Right lobe of liver (tissue), 4 donors: ENCODE results near the gene PTPRN2.

ENCODE experiments used
- POLR2A ChIP-seq: fragments of 450-650 bp; IDR thresholded peaks from one replicate; pipeline ENCODE4 v1.6.1; 2017; ENCODE audit warnings: antibody characterized with exemption, mild to moderate bottlenecking
- TF ChIP-seq, protein P1 (sequence below), 4 donors: fragments of 200-600 bp in 3 of 4; fragments of 450-650 bp in 1 of 4; IDR thresholded peaks; one replicate each; pipeline versions ENCODE4 v1.5.1 to v1.8.0; 2016 to 2022; ENCODE audit warnings: antibody characterized with exemption in 4 of 4, mild to moderate bottlenecking in 2 of 4
- donor health status: DM: no; HTN: no; CAD: no.
- donor health status: DM: no; HTN: no; CAD: no.
- donor health status: DM: no; HTN: yes; CAD: no.

DNA sequence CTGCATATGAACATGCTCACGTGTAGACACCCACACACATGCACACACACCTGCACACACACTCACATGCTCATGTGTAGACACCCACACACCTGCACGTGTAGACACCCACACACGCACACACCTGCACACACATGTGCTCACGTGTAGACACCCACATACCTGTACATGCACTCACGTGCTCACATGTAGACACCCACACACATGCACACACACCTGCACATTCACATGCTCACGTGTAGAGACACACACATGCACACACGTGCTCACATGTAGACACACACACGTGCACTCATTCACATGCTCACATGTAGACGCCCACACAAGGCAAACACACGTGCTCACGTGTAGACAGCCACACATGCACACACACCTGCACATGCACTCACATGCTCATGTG, 275.8 kb downstream of the PTPRN2 start:
- TF ChIP-seq, protein P1, sequence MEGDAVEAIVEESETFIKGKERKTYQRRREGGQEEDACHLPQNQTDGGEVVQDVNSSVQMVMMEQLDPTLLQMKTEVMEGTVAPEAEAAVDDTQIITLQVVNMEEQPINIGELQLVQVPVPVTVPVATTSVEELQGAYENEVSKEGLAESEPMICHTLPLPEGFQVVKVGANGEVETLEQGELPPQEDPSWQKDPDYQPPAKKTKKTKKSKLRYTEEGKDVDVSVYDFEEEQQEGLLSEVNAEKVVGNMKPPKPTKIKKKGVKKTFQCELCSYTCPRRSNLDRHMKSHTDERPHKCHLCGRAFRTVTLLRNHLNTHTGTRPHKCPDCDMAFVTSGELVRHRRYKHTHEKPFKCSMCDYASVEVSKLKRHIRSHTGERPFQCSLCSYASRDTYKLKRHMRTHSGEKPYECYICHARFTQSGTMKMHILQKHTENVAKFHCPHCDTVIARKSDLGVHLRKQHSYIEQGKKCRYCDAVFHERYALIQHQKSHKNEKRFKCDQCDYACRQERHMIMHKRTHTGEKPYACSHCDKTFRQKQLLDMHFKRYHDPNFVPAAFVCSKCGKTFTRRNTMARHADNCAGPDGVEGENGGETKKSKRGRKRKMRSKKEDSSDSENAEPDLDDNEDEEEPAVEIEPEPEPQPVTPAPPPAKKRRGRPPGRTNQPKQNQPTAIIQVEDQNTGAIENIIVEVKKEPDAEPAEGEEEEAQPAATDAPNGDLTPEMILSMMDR (IDR thresholded peaks at IDR 0.05): no peak
- no peak for TF ChIP-seq POLR2A
